Measurements from ENCODE around the gene CHRNA4.
A peak's percentile ranks its signal among the peaks of the same experiment; 100 is the strongest.

Gene CHRNA4

DNA sequence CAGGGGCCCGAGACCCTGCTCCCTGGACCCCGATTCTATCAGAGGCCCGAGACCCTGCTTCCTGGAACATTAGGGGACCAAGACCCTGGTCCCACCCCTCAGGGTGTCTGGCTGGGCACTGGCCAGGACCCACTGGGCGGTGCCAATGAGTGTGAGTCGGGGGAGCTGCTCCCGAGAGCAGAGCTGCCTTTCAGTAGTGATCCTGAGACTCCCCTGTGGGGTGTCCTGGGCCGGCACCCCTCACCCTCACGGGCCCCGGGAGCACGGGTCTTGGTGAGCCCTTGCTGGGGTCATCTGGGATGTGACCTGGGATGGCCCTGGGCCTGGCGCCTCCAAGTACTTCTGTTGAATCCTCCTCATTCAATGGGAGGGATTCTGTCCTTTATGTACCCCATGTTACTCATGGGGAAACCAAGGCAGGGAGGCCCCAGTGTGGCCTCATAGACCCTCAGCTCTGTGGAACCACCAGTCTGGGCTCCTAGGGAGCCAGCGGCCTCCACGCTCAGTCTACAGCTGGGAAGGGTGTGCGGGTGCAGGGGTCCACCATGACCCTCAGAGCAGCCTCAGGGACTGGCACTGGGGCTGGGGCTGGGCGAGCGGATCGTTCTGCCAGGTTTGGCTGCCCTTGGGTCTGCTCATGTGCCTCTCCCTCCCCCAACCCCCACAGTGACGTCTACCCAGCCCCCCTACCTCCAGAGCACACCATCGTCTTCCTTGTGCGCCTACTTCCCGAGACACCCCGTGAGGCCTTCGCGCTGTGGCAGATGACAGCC lies 42.6 kb downstream of the CHRNA4 start:
- DNase-seq: no peak

DNA sequence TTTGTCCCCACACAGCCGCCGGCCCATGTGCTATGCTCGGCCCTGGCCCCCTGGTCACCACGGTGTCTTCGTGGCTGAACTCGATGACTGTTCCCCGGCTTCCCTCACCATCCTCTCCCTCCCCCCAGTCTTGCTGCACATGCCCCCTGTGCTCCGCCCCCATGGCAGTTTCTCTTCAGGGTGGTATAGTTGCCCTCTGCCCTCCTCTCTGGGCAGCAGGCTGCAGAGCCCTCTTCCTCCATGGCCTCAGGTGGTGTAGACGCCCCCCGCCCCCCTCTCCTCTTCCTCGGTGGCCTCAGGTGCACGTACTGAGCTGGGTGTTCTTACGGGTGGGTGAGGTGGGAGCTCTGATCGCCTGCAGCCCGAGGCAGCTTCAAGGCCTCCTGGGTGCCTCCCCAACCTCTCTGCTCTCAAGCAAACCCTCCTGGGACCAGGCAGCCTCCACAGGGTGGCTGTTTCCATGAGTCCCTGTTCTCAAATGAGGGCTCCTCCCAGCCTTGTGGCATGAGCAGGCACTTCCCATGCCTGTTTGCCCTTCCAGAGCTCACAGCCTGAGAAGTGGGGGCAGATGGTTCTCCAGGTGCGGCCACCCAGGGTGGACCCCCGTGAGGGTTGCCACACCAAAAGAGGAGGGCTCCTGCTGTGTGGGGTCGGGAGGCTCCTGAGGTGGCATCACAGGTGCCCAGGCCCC lies 43.4 kb downstream of the CHRNA4 start:
- DNase-seq: no peak

DNA sequence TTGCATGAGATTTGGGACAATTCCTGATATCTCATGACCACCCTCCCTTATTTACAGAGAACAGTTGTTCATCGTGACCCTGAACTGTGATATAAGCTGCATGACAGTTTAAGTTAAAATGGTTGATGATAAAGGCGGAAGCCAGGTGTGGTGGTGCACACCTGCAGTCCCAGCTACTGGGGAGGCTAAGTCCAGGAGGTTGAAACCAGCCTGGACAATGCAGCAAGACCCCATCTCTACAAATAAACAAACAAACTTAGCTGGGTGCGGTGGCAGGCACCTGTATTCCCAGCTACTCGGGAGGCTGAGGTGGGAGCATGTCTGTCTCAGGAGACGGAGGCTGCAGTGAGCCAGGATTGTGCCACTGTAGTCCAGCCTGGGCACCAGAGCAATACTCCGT lies 44.1 kb downstream of the CHRNA4 start:
- no peak for DNase-seq

DNA sequence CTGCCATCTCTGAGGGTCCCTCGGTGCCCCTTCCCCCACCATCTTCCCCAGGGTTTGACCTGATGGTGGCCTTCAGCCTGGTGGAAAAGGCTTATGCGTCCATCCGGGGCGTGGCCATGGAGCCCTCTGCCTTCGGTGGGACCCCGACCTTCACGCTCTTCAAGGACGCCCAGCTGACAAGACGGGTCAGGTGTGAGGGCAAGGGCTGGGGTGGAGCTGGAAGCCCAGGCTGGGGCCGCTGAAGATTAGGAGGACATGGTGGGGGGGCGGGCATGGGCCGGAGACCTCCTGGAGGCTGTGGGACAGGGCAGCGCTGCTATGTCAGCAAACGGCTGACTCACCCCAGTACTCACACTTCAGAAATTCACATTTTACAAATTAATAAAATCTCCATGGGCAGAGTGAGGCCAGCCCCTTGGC lies 44.6 kb downstream of the CHRNA4 start:
- no peak for DNase-seq

DNA sequence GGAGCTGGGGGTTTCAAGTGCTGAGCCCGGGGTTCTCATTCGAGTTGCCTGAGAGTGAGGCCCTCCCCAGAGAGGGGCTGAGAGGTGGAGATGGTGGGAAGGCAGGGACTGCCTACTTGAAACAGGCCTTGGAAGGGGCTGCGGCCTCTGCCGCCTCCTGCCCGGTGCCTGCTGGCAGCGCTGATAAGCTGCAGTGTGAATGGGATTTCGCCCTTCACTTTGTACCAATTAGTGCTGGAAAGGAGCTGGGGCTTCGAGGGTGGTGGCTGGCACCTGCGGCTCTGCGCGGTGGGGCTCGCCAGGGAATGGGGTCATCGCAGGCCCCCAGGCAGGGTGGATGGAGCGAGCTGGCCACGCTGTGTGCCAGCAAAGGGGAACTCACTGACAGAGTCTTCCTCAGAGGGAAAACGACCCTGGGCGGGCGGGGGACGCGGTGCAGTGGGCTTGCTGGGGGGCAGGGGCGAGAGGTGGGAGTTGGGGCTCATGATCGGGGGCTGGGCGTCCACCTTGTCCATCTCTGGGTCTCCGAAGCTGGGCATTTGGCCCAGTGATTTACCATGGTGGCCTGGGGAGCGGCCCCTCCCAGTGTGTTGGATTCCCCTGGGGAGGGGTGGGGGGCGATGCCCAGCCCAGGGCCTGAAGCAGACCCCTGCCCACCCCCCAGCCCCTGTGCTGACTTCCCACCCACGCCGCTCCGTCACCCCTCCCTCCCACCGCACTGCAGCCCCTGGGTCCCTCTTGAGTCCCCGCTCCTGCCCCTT lies 45.2 kb downstream of the CHRNA4 start:
- no peak for DNase-seq

DNA sequence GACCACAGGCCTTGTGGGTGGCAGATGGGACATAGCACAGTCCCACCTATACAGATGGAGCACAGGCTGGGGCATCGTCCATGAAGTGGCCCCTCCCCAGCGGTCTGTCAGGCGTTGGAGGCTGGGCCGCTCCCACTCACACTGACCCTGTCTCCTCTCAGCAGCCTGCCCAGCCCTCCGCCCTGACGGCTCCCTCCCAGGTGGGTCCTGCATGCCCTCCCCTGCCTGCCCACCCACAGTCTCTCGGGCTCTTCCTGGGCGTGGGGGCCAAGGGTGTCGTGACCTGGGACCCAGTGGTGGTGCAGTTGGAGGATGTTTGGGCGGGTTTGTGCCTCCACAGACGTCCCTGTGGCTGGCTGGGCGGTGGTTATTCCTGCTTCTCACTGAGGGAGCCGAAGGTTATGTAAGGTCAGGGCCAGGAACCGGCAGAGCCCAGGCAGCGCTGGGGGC lies 45.9 kb downstream of the CHRNA4 start:
- DNase-seq: no peak

DNA sequence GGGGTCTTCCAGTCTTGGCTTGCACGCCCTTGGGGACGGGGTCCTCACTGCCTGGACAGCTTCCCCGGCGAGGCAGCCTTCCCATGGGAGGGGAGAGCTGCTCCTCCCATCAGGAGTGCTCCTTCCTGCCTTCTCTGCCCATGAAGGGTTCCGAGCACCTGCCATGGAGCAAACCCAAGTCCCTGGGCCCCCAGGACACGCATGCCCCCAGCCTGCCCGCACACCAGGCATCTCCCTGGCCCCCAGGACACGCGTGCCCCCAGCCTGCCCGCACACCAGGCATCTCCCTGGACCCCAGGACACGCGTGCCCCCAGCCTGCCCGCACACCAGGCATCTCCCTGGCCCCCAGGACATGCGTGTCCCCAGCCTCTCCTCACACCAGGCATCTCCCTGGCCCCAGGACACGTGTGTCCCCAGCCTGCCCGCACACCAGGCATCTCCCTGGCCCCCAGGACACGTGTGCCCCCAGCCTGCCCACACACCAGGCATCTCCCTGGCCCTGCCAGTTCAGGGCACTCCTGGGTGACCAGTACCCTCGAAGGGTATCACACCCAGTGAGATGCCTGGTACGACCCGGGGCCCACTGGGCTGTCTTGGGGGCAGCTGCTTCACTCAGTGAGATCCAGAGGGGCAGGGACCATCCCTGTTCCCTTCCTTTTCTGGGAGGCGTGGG lies 46.4 kb downstream of the CHRNA4 start:
- DNase-seq: no peak

DNA sequence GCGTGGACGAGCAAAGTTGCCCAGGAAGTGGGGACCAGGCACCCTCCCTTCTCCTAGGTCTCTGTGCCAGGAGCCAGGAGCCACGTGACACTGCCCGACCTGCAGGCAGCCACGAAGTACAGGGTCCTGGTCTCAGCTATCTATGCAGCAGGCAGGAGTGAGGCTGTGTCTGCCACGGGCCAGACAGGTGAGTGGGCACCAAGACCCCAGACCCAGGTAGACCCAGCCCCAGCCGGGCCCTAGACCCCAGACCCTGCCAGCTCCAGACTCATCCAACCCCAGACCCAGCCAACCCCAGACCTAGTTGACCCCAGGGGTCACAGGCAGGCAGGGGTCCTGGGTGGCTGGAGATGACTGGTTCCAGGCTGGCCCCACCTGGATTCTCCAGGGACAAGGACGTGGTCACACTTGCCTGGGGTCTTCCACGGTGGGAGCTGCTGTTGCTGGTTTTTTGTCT lies 47.1 kb downstream of the CHRNA4 start:
- DNase-seq: no peak

DNA sequence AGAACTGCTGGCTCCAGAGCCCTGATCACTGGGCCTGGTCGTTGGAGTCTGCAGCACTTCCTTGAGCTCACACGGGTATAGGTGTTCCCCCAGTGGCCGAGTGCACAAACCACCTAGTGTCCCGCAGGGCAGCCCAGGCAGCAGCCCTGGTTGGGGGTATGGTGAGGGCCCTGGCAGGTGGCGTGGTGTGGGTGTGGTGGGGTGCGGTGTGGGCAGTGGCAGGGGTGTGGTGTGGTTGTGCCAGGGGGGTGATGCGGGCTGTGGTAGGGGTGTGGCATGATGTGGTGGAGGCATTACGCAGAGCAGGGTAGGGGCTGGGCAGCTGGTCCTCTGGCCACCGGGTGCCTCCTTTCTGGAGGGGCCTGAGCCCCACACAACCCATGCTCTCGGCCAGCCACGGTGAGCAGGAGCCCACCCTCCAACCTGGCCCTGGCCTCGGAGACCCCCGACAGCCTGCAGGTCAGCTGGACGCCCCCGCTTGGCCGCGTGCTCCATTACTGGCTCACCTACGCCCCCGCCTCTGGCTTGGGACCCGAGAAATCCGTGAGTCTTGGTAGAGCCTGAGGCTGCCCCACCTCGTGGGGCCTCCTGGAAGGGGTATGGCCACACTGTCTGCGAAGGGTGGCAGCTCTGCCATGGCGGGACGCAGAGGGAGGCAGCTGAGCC lies 47.7 kb downstream of the CHRNA4 start:
- DNase-seq: no peak

DNA sequence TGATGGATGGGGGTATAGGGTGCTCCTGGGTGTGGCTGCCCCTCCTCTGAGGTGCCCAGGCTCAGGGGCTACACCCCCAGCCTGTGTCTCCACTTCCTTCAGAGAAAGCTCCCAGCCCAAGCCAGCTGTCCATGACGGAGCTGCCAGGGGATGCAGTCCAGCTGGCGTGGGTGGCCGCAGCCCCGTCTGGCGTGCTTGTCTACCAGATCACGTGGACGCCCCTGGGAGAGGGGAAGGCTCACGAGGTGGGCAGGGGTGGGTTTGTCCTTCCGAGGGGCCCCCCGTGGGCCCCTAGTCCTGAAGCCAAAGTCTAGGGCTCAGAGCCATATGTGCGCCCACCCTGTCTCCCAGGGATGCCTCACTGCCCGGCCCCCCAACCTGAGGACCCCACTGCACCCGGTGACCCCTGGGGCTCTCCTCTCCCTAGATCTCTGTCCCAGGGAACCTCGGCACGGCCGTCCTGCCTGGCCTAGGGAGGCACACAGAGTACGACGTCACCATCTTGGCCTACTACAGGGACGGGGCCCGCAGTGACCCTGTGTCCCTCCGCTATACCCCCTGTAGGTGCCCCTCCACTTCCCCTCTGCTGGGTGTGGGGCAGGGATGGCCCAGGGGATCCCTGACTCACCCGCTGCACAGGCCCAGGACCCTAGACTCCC lies 48.3 kb downstream of the CHRNA4 start:
- no peak for DNase-seq

DNA sequence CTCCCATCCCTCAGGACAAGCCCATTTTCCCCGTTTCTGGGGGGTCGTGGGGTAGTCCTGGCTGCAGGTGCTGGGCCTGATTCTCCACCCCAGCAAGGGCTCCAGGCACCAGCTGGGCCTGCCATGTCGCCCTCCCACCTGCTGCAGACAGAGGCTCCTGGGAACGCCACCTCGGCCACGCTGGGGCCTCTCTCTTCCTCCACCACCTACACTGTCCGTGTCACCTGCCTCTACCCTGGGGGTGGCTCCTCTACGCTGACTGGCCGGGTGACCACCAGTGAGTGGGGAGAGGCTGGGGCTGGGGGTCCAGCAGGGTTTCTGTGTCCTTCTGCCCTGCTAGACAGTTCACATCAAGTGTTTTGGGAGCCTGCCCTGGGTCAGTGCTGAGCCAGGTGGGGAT lies 48.9 kb downstream of the CHRNA4 start:
- no peak for DNase-seq

DNA sequence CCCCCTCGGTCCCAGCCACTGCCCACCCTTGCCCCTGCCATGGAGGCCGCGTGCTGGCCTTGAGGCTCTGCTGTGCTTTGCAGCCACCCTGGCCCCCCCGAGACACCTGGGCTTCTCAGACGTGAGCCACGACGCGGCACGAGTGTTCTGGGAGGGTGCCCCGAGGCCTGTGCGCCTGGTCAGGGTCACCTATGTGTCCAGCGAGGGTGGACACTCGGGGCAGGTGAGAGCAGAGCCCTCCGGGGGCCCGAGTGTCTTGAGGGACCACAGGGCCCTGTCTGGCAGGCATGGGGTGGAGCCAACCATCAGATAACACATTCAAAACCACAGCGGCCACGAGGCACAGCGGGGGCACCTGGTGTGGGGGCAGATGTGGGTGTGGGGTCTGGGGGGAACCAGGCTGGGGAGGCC lies 49.3 kb downstream of the CHRNA4 start:
- DNase-seq: no peak

DNA sequence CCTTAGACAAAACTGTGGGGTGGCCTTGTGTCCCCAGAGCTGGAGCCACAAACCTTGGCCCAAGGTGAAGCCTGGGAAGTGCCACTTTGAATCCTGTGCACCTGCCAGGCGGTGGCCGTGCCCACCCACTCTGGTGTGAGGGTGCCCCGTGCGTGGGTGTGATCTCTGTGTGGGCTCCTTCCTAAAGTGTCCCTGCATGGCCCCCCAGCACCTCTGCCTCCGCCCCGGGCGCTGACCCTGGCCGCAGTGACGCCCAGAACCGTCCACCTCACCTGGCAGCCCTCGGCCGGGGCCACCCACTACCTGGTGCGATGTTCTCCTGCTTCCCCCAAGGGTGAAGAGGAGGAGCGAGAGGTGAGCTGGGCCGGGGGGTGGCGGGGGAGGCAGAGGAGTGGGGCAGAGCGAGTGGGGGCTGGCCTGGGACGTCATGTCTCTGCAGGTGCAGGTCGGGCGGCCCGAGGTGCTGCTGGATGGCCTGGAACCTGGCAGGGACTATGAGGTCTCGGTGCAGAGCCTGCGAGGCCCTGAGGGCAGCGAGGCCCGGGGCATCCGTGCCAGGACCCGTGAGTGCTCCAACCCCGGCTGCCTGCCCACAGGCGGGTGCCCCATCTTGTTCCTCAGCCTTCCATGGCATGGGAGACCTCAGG lies 49.8 kb downstream of the CHRNA4 start:
- DNase-seq: no peak

DNA sequence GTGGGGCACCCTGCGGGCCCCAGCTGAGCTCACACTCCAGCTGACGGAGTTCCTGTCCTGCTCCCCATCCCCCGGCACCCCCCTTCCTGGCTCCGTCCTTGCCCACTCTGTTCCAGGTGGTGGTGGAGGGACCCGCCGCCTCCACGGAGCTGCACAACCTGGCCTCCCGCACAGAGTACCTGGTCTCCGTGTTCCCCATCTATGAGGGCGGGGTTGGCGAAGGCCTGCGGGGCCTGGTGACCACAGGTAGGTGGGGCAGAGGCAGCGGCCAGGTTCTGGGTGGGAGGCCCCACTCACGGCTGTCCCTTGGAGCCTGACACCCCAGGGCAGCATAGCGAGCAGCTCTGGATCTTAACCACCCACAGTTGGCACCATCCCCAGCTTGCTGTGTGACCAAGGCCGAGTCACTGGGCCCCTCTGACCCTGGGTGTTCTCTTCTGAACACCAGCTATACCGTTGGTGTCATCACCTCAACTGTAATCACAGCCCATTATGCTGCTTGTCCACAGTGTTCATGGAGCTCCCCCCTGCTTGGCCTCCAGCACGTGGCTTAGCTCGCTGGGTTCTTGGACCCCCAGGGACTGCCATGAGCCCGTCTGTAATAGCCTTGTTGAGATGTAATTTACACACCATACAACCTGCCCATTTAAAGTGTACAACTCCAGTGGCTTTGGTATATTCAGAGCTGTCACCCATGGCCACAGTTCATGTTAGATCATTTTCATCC lies 50.7 kb downstream of the CHRNA4 start:
- DNase-seq: no peak

DNA sequence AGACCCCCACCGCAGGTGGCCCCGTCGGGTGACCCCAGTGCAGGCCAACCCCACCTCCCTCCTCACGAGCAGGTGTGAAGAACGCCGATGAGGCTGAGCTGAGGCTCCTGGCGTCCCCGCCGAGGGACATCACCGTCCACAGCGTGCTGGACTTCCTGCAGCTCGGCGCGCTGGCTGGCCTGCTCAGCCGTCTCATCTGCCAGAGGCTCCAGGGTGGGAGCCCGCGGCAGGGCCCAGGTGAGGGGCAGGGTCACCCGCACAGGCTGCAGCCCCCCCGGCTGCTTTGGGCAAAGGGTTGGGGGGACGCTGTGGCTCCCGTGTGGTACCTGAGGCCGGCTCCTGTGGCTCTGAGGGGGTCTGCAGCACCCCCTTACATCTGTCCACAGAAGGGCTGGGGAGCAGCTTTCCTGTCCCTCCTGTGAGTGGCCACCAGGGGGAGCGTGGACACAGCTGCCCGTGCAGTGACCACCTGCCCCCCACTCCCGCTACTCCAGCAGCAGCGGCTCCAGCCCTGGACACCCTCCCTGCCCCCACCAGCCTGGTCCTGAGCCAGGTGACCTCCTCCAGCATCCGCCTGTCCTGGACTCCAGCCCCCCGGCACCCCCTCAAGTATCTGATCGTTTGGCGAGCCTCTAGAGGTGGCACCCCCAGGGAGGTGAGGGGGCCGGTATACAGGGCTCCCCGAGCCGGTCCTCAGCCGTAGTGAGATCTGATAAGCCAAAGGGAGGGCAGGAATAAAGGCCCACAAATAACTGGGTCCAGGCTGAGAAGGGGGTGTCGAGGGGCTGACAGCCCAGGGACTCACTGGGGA lies 51.7 kb downstream of the CHRNA4 start:
- DNase-seq: peak; percentile 51

DNA sequence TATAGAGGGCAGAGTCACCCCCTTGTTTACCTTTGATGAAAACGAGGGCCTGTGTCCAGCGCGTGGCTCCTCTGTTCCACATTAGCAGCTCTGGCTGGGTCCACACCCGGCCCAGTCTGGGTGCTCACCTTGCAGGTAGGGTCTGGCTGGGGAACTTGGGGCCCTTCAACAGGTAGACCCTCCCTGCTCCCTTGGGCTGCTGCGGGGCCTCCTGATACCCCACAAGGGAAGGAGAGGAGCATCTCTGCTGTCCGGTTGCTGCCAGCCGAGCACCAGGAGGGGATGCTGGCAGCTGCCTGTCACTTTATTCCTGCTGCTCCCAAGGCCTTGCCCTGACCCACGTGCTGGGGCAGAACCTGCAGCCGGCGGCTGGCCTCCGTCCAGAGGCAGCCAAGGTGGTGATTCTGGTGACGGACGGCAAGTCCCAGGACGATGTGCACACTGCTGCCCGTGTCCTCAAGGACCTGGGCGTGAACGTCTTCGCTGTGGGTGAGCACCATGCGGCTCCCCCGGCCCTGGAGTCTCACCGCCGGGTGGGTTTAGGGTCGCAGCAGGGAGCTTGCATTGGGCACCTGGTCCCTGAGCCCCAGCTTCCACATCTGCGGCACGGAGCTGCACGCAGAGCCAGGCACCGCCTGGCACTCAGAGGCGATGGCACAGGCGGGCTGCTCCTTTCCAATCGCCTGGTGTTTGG lies 52.8 kb downstream of the CHRNA4 start:
- DNase-seq: no peak

DNA sequence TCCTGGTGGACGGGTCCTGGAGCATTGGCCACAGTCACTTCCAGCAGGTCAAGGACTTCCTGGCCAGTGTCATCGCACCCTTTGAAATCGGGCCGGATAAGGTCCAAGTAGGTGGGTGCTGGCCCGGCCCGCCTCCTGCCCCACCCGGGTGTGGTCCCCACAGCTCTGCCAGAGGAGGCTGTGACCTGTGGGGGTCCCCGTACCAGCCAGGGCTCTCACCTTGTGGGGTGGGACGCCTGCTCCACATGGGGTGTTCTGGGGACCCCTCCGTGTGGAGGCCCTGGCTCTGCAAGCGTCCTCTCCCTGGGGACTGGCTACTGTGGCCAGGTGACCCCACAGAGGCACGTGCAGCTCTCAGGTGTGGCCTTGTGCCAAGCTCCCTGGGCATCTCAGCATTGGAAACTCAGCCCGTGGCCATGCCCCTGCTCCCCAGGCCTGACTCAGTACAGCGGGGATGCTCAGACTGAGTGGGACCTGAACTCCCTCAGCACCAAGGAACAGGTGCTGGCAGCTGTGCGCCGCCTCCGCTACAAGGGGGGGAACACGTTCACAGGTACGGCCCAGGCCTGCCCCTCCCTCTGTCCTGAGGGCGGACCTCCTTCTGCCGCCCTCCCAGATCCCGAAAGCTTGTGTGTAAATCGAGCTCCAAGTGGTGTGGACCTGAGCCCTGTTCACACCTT lies 53.5 kb downstream of the CHRNA4 start:
- DNase-seq: no peak
